Smooth muscle cell (in vitro differentiated cells): ENCODE results near the gene ZGLP1. TPM values are rescaled to one million over a fixed set of nuclear protein-coding genes. Genes with fewer than 3 reads are reported as not detected.

Experiments
- DNase-seq: peaks from one replicate; lab custom pipeline; 2025; ENCODE audit not compliant: unreplicated experiment; lab: John Stamatoyannopoulos, UW
- H2AFZ ChIP-seq: fragments of 200-600 bp; sonication (generic); 2 replicates; pipeline ENCODE4 v1.6.0; 2016; ENCODE audit warnings: antibody characterized with exemption, low read depth, mild to moderate bottlenecking
- H3F3A ChIP-seq: fragments of 200-600 bp; sonication (generic); 2 replicates; pipeline ENCODE4 v1.6.0; 2017; ENCODE audit warnings: antibody characterized with exemption, low read depth
- H3K27ac ChIP-seq: fragments of 200-600 bp; sonication (generic); 2 replicates; pipeline ENCODE4 v1.5.1; 2016; ENCODE audit warnings: low read depth, mild to moderate bottlenecking
- H3K27me3 ChIP-seq: fragments of 200-600 bp; sonication (generic); 2 replicates; pipeline ENCODE4 v1.6.1; 2016; ENCODE audit warnings: low read depth, mild to moderate bottlenecking
- H3K36me3 ChIP-seq: fragments of 200-600 bp; sonication (generic); 2 replicates; pipeline ENCODE4 v1.5.1; 2016; ENCODE audit warnings: low read depth
- H3K4me1 ChIP-seq: fragments of 200-600 bp; sonication (generic); 2 replicates; pipeline ENCODE4 v1.5.1; 2016; ENCODE audit warnings: low read depth
- H3K4me2 ChIP-seq: fragments of 200-600 bp; sonication (generic); 2 replicates; pipeline ENCODE4 v1.6.0; 2016; ENCODE audit warnings: mild to moderate bottlenecking
- H3K4me3 ChIP-seq: fragments of 200-600 bp; sonication (generic); 2 replicates; pipeline ENCODE4 v1.5.1; 2016; ENCODE audit warnings: mild to moderate bottlenecking
- H3K79me2 ChIP-seq: fragments of 200-600 bp; sonication (generic); 2 replicates; pipeline ENCODE4 v1.6.0; 2016; ENCODE audit warnings: low read depth, mild to moderate bottlenecking
- H3K9ac ChIP-seq: fragments of 200-600 bp; sonication (generic); 2 replicates; pipeline ENCODE4 v1.6.0; 2016; ENCODE audit warnings: low read depth
- H3K9me3 ChIP-seq: fragments of 200-600 bp; sonication (generic); replicated peaks from 2 replicates; pipeline ENCODE4 v1.5.1; 2016; ENCODE audit warnings: low read depth
- H4K20me1 ChIP-seq: fragments of 200-600 bp; sonication (generic); 2 replicates; pipeline ENCODE4 v1.6.0; 2016; ENCODE audit warnings: low read depth
- CTCF ChIP-seq: fragments of 200-600 bp; sonication (generic); IDR thresholded peaks from 2 replicates; pipeline ENCODE4 v1.5.1; 2017; ENCODE audit warnings: borderline replicate concordance, mild to moderate bottlenecking, antibody characterized with exemption; ENCODE audit not compliant: insufficient read depth, poor library complexity, severe bottlenecking
- WGBS: methylation state at CpG from one replicate; pipeline ENCODE4 v1.1.7; 2016; ENCODE audit warnings: low lambda C conversion rate; 5-methylcytosine and 5-hydroxymethylcytosine counted together
- polyA plus RNA-seq: library from polyadenylated mRNA; unstranded; fragments of >200 nt; fragmentation: Nextera tagmentation; extraction: Ambion mirVana; gene quantifications from 2 replicates; pipeline ENCODE4 v1.2.1, GENCODE V29; 2016
- small RNA-seq: library from RNA; depleted of rRNA; stranded (forward); fragments of <200 nt; gene quantifications from one replicate; pipeline ENCODE3, GENCODE V24; 2014
- total RNA-seq: library from RNA; depleted of rRNA; stranded (reverse); fragments of >200 nt; gene quantifications from 2 replicates; pipeline ENCODE4 v1.2.3, GENCODE V29; 2014

ZGLP1 gene
- total and polyA plus RNA-seq, 2 experiments from 2014 or later, result 2.9 to 4.8 TPM

GRCh38 chr19:10256551-10256950 lies 53.1 kb downstream of the ZGLP1 start:
- Histone ChIP-seq H3K9me3 (no peaks in the 10 kb centered on the region), H3K79me2 (peaks cover 10% of the 10 kb centered on the region), H3K27ac (no peak overlapping the region), H3K4me1 (peaks cover 7% of the 10 kb centered on the region), H3K27me3 (no peaks in the 10 kb centered on the region), H3K4me2 (no peak overlapping the region), H2AFZ (no peak overlapping the region), H3K4me3 (no peak overlapping the region), H3F3A (no peaks in the 10 kb centered on the region), H4K20me1 (no peaks in the 10 kb centered on the region), H3K9ac (no peak overlapping the region), H3K36me3 (no peaks in the 10 kb centered on the region)
- WGBS, result 98% methylated on average over 18 of the region's 18 CpGs
- TF ChIP-seq CTCF, result no peak
- no peak for DNase-seq

GRCh38 chr19:10255358-10255757 lies 54.3 kb downstream of the ZGLP1 start:
- TF ChIP-seq CTCF, result no peak
- Histone ChIP-seq H3K9me3 (no peaks in the 10 kb centered on the region), H3K4me3 (no peak overlapping the region), H3F3A (no peaks in the 10 kb centered on the region), H3K9ac (no peak overlapping the region), H3K79me2 (peaks cover 10% of the 10 kb centered on the region), H3K4me2 (no peak overlapping the region), H4K20me1 (no peaks in the 10 kb centered on the region), H2AFZ (no peak overlapping the region), H3K4me1 (peaks cover 7% of the 10 kb centered on the region), H3K27ac (no peak overlapping the region), H3K36me3 (no peaks in the 10 kb centered on the region), H3K27me3 (no peaks in the 10 kb centered on the region)
- WGBS, result 98% methylated on average over 2 of the region's 2 CpGs
- DNase-seq, result no peak

Small RNAs within 50 kb of the gene (small RNA-seq; reads per million reads assigned to genes)
- gene AC011511.1 (not detected), gene AC011511.4 (not detected)

Other genes with a start within 250 kb of the ZGLP1 start
- gene SHFL, start 223.5 kb downstream of the ZGLP1 start, total RNA-seq, result 13.7 and 15.6 TPM in 2 replicates
- gene SHFL, start 223.5 kb downstream of the ZGLP1 start, polyA plus RNA-seq, result 22.6 and 28.7 TPM in 2 replicates
- gene ANGPTL6, start 207.1 kb downstream of the ZGLP1 start, total RNA-seq, result 3.5 and 5.5 TPM in 2 replicates
- gene ANGPTL6, start 207.1 kb downstream of the ZGLP1 start, polyA plus RNA-seq, result 7.2 and 8.6 TPM in 2 replicates
- 9.7 and 11.1 TPM in 2 replicates for gene PPAN, start 203.5 kb downstream of the ZGLP1 start, total RNA-seq
- gene PPAN, start 203.5 kb downstream of the ZGLP1 start, polyA plus RNA-seq, result 22.6 and 25.6 TPM in 2 replicates
- gene P2RY11, start 198.1 kb downstream of the ZGLP1 start, total RNA-seq, result 1.5 and 2.0 TPM in 2 replicates
- 3.8 and 9.7 TPM in 2 replicates for gene P2RY11, start 198.1 kb downstream of the ZGLP1 start, polyA plus RNA-seq
- 138 and 164 TPM in 2 replicates for gene EIF3G, start 189.9 kb downstream of the ZGLP1 start, total RNA-seq
- 185 and 196 TPM in 2 replicates for gene EIF3G, start 189.9 kb downstream of the ZGLP1 start, polyA plus RNA-seq
- gene DNMT1, start 114.9 kb downstream of the ZGLP1 start, total RNA-seq, result 37.6 and 39.5 TPM in 2 replicates
- 56.7 and 78.4 TPM in 2 replicates for gene DNMT1, start 114.9 kb downstream of the ZGLP1 start, polyA plus RNA-seq
- 6.4 and 9.8 TPM in 2 replicates for gene S1PR2, start 78.5 kb downstream of the ZGLP1 start, total RNA-seq
- gene S1PR2, start 78.5 kb downstream of the ZGLP1 start, polyA plus RNA-seq, result 6.5 and 7.4 TPM in 2 replicates
- gene MRPL4, start 57.6 kb downstream of the ZGLP1 start, total RNA-seq, result 36.4 and 47.8 TPM in 2 replicates
- gene MRPL4, start 57.6 kb downstream of the ZGLP1 start, polyA plus RNA-seq, result 63.5 and 72.1 TPM in 2 replicates
- gene ICAM1, start 38.7 kb downstream of the ZGLP1 start, total RNA-seq, result 4.6 and 10.4 TPM in 2 replicates
- 9.2 and 9.7 TPM in 2 replicates for gene ICAM1, start 38.7 kb downstream of the ZGLP1 start, polyA plus RNA-seq
- 0.90 and 1.9 TPM in 2 replicates for gene ICAM4, start 22.9 kb downstream of the ZGLP1 start, total RNA-seq
- 2.2 and 3.4 TPM in 2 replicates for gene ICAM4, start 22.9 kb downstream of the ZGLP1 start, polyA plus RNA-seq
- gene ICAM5, start 19.9 kb downstream of the ZGLP1 start, total RNA-seq, result 1.9 and 4.0 TPM in 2 replicates
- 4.4 and 6.4 TPM in 2 replicates for gene ICAM5, start 19.9 kb downstream of the ZGLP1 start, polyA plus RNA-seq
- gene FDX2, start 6.2 kb upstream of the ZGLP1 start, total RNA-seq, result 7.6 and 15.3 TPM in 2 replicates
- 39.1 and 46.0 TPM in 2 replicates for gene FDX2, start 6.2 kb upstream of the ZGLP1 start, polyA plus RNA-seq
- gene RAVER1, start 23.7 kb upstream of the ZGLP1 start, total RNA-seq, result 8.3 and 18.3 TPM in 2 replicates
- 35.5 and 43.0 TPM in 2 replicates for gene RAVER1, start 23.7 kb upstream of the ZGLP1 start, polyA plus RNA-seq
- gene ICAM3, start 29.8 kb upstream of the ZGLP1 start, total RNA-seq, result 4.5 and 6.5 TPM in 2 replicates
- gene ICAM3, start 29.8 kb upstream of the ZGLP1 start, polyA plus RNA-seq, result 29.3 and 31.3 TPM in 2 replicates
- 52.5 and 53.1 TPM in 2 replicates for gene TYK2, start 70.8 kb upstream of the ZGLP1 start, total RNA-seq
- gene TYK2, start 70.8 kb upstream of the ZGLP1 start, polyA plus RNA-seq, result 90.8 and 98.4 TPM in 2 replicates
- 98.4 and 103 TPM in 2 replicates for gene CDC37, start 93.7 kb upstream of the ZGLP1 start, total RNA-seq
- gene CDC37, start 93.7 kb upstream of the ZGLP1 start, polyA plus RNA-seq, result 186 and 198 TPM in 2 replicates
- 2.7 and 3.3 TPM in 2 replicates for gene PDE4A, start 110.7 kb upstream of the ZGLP1 start, total RNA-seq
- 12.3 and 16.4 TPM in 2 replicates for gene PDE4A, start 110.7 kb upstream of the ZGLP1 start, polyA plus RNA-seq
- 24.9 and 39.3 TPM in 2 replicates for gene KEAP1, start 193.5 kb upstream of the ZGLP1 start, total RNA-seq
- gene KEAP1, start 193.5 kb upstream of the ZGLP1 start, polyA plus RNA-seq, result 53.1 and 60.4 TPM in 2 replicates
- 5.3 and 6.3 TPM in 2 replicates for gene S1PR5, start 207.6 kb upstream of the ZGLP1 start, total RNA-seq
- gene S1PR5, start 207.6 kb upstream of the ZGLP1 start, polyA plus RNA-seq, result 6.8 and 9.0 TPM in 2 replicates
- gene ATG4D, start 234.1 kb upstream of the ZGLP1 start, total RNA-seq, result 12.9 and 13.8 TPM in 2 replicates
- 19.0 and 29.7 TPM in 2 replicates for gene ATG4D, start 234.1 kb upstream of the ZGLP1 start, polyA plus RNA-seq